ENCODE measurements around the gene RASAL2. TPM values are rescaled to one million over a fixed set of nuclear protein-coding genes. Genes with fewer than 3 reads are reported as not detected.

Gene RASAL2
- total and polyA plus RNA-seq, 2 of the 13 experiments (the other 11 are each of a cell fraction or from before 2014, with no cell fraction given) = 5.4 to 5.9 TPM

GRCh38 chr1:178134061-178134460 is 40.2 kb downstream of the RASAL2 start (continued):
- TF ChIP-seq ZNF274 (CRISPR knock-in tag; IDR thresholded peaks at IDR 0.05) (no peak), ZNF331 (CRISPR knock-in tag; IDR thresholded peaks at IDR 0.05) (no peak), PITX1 (CRISPR knock-in tag; IDR thresholded peaks at IDR 0.05) (no peak), NCOA5 (CRISPR knock-in tag; IDR thresholded peaks at IDR 0.05) (no peak), EEA1 (CRISPR knock-in tag; IDR thresholded peaks at IDR 0.05; ENCODE audit: borderline replicate concordance) (no peak), ZNF362 (CRISPR knock-in tag; IDR thresholded peaks at IDR 0.05; ENCODE audit: borderline replicate concordance) (no peak), ZNF496 (CRISPR knock-in tag; IDR thresholded peaks at IDR 0.05; ENCODE audit: insufficient replicate concordance) (no peak), ZBTB33 (CRISPR knock-in tag; IDR thresholded peaks at IDR 0.05) (no peak), IRF1 (CRISPR knock-in tag; IDR thresholded peaks at IDR 0.05; ENCODE audit: low read depth) (no peak)

GRCh38 chr1:178137238-178137637 is 43.3 kb downstream of the RASAL2 start:
- POLR2A ChIA-PET = no interaction called here
- FAIRE-seq = no peak
- ATAC-seq = no peak
- TF ChIP-seq DPF2 (CRISPR knock-in tag; IDR thresholded peaks at IDR 0.05; ENCODE audit: borderline replicate concordance, low read depth) (no peak), TGIF2 (CRISPR knock-in tag; IDR thresholded peaks at IDR 0.05) (no peak), TFAP4 (IDR thresholded peaks at IDR 0.05; ENCODE audit: borderline replicate concordance, low read depth) (no peak), NCOR1 (IDR thresholded peaks at IDR 0.05; ENCODE audit: borderline replicate concordance, low read length) (no peak), FOXM1 (CRISPR knock-in tag; IDR thresholded peaks at IDR 0.05) (no peak), ZMYM3 (CRISPR knock-in tag; IDR thresholded peaks at IDR 0.05) (no peak), ZFP36 (IDR thresholded peaks at IDR 0.05; ENCODE audit: borderline replicate concordance, low read depth, low read length, partially characterized antibody) (no peak), ZNF770 (CRISPR knock-in tag; IDR thresholded peaks at IDR 0.05) (no peak)

More at GRCh38 chr1:178137238-178137637, 43.3 kb downstream of the RASAL2 start:
- Histone ChIP-seq H3K27ac (ENCODE audit: extremely low read length, insufficient read depth, low read length) (no peak overlapping the region), H4K20me1 (ENCODE audit: insufficient read depth, low read length) (no peaks in the 10 kb centered on the region), H3K79me2 (ENCODE audit: insufficient read depth, low read length) (no peaks in the 10 kb centered on the region), H2AFZ (ENCODE audit: low read length) (no peak overlapping the region), H3K9me3 (ENCODE audit: low read length) (no peaks in the 10 kb centered on the region), H3K9ac (ENCODE audit: insufficient read depth, low read depth, low read length) (no peak overlapping the region), H3K36me3 (replicated peaks in 1 of 2; ENCODE audit: control insufficient read depth in 1 of 2, insufficient read depth in 2 of 2, low read length in 2 of 2) (no peaks in the 10 kb centered on the region), H3K4me3 (replicated peaks in 1 of 3; ENCODE audit: insufficient read depth in 1 of 3, low read depth in 2 of 3, low read length in 3 of 3) (no peak overlapping the region), H3K27me3 (ENCODE audit: control insufficient read depth in 1 of 2, insufficient read depth in 2 of 2, low read length in 2 of 2) (no peaks in the 10 kb centered on the region), H3K4me1 (ENCODE audit: insufficient read depth, low read length) (no peaks in the 10 kb centered on the region), H3K4me2 (ENCODE audit: low read depth, low read length) (no peak overlapping the region)
- WGBS (ENCODE audit: low lambda C conversion rate) = 85% methylated on average over 2 of the region's 2 CpGs
- no TSS peak for BruUV-seq (replicated peaks)
- no peak for DNase-seq (ENCODE audit: low spot score)
- CTCF ChIA-PET (ENCODE audit: low intra/inter-chr PET ratio, low total read pairs) = no interaction called here
- in situ Hi-C loops (cut with HindIII; ENCODE audit: extremely low pct_ligation_motif_present, low pct_unique_long_range_greater_than_20kb) (no loop called here), intact Hi-C loops (cut with micrococcal nuclease; ENCODE audit: unreplicated experiment) (no loop called here)

Data from HepG2 (cell line).